GM21723 (cell line): ENCODE results near the gene CIAO3.
"Not testable (repeated sequence)": the region's sequence is repeated elsewhere in the genome, so short reads cannot be mapped to it uniquely, and the experiment has no call there.

ENCODE experiments used
- ATAC-seq: cut with Tn5 transposase; IDR thresholded peaks from one replicate; pipeline ENCODE4 v1.9.1; 2021; ENCODE audit warnings: mild to moderate bottlenecking, moderate library complexity; ENCODE audit not compliant: unreplicated experiment

The CIAO3 gene

GRCh38 chr16:760545-761343 lies 19.9 kb upstream of the CIAO3 start, which contains the start of gene MSLN:
Gene MSLN, plus strand, starts transcription at chr16:760734. Its CDS starts 1,947 bp downstream, at chr16:762681.
- no peak for ATAC-seq

DNA sequence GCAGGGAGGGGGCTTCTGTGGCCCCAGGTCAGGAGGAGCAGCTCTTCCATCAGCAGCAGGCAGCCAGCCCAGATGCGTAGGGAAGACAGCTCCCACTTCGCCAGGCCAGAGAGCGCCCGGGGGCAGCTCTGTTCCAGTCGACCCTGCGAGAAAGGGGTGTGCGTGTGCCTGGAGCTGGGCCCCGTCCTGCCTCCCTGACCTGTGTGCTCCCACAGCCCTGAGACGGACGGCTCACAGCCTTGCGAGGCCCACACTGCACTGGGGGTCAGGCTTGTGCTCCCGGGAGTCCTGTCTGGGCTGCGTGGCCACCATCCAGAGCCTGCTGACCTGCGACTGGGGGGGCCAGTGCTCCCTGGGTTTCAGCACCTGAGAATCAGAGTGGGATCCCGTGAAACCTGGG lies 19.3 kb upstream of the CIAO3 start:
- no peak for ATAC-seq

DNA sequence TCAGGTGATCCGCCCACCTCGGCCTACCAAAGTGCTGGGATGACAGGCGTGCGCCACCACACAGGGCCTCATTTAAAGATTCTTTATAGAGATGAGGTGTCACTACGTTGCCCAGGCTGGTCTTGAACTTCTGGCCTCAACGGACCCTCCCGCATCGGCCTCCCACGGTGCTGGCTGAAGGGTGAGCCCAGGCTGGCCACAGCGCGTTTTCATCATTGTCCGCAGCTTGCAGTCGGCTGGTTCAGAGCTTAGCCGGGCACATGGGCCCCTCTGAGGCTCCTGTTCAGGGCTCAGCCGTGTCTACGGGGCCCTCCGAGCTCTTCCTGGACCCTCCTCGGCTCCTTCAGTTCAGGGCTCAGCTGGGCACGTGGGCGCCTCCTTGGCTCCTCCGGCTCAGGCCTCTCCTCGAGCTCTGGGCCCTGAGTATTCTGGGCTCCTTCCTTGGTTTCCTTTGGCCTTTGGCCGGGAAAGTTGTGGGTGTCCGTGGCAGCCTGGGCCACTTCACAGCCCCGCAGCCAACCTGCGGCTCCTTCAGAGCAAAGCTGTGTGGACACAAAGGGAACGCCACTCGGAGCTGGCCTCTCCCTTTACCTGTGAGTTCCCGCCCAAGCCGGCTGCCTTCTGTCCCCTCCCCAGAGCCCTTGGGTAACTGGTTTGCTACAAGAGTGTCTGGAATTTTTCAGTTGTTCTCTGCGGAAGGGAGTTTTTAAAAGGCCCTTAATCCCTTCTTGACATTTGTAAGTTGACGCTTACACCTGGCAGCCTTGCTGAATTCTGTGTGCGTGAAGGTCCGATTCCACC lies 18.5 kb upstream of the CIAO3 start:
- ATAC-seq, result no peak

DNA sequence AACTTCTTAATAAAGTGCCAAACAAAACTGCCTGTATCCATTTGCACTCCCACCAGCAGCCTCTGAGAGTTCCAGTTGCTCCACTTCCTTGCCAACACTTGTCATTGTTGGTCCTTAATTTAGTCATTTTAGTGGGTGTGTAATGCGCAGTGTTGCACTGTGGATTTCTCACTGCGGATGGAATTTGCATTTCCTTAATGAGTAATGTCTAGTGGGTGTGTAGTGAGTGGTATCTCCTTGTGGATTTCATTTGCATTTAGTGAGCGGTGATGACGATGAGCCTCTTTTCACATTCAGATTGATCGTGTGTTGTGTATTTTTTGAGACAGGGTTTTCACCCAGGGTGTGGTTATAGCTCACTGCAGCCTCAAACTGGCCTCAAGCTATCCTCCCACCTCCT lies 15.6 kb upstream of the CIAO3 start:
- no peak for ATAC-seq

DNA sequence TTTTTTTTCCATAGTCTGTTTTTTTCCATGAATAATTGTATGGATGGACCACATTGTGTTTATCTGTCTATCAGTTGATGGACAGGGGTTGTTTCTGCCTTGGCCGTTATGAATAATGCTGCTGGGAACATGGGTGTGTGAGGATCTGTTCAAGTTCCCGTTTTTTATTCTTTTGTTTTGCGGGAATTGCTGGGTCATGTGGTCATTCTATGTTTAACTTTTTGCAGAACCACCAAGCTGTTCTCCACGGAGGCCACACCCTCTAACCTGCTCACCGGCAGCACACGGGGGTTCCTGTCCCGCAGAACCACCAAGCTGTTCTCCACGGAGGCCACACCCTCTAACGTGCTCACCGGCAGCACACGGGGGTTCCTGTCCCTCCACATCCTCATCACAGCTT lies 13.9 kb upstream of the CIAO3 start:
- no peak for ATAC-seq

DNA sequence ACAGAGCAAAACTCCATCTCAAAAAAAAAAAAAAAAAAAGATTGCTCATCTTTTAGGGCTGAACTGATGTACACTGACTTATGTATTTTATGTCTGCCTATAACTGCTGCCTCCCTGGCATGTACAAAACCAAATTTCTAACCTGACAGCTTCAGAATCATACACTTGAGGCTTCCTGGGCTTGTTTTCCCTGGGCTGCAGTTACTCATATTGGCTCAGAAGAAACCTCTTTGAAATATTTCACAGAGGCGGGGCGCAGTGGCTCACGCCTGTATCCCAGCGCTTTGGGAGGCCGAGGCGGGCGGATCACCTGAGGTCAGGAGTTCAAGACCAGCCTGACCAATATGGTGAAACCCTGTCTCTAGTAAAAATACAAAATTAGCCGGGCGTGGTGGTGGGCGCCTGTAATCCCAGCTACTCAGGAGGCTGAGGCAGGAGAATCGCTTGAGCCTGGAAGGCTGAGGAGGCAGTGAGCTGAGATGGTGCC lies 13.4 kb upstream of the CIAO3 start:
- ATAC-seq, result not testable (repeated sequence)

DNA sequence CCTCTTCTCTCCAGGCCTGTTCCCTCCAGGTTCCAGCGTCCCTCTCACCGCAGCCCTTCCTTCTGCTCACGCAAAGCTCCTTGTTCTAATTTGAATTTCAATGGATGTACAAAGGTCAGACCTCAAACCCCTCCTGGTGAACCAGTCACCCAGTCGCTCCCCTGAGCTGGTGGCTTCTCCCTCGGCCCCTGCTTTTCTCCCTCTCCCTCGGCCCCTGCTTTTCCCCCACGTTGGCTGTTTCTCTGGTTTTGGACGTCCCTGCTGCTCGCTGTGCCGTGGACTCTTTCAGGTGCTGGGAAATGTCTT lies 11.2 kb upstream of the CIAO3 start:
- no peak for ATAC-seq

DNA sequence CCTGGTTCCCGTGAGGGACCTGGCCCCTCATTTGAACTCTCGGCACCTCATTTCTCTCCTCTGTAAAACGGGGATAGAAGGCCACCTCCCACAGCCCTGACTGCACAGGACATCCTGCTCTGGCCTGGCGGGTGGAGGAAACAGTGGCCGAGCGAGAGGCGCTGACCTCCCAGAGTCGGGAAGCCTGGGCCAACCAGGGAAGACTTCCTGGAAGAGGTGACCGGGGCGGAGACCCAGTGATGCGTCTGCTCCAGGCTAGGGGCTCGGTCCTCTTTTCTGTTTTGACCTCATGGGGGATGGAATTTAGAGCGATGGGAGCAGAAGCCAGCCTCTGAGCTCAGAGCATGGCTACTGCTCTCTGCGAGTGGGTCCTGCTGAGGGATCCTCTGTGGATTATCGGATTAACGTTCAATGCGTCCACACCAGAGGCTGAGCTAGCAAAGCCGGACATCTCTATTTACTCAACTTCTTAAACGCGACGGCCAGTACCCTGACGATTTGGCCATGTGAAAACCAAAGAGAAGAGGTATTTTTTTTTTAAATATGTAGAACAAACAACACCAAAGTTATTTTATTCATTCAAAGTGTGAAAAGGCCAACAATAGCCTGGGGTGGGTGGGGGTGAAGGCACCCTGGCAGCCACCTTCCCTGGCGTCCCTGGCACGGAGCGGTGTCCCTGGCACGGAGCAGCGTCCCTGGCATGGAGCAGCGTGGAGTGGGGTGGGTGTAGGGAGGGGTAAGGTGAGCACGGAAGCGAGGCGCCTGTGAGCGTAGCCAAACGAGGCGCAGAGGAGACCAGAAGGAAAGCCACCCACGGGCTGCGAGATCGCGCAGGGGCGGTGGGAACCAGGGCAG lies 10.6 kb upstream of the CIAO3 start:
- ATAC-seq, result no peak

DNA sequence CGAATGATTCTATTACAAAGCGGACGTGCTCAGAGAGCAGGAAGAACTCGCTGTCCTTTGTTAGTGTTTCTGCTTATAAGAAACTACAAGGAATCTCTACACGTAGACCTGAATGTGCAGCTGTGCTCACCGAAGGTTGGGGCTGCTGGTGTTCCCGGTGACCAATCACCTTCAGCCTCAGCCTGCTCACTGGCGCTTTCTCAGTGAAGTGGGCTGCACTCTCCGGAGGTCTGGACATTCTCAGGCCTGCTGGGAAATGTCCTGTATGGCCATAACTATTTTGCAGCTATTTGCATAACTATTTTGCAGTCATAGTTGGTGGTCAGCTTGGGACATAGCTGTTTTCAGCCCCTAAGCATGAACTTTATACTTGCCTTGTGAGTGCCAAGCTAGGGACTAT lies 9.7 kb upstream of the CIAO3 start:
- no peak for ATAC-seq

- no peak for ATAC-seq
Measured at GRCh38 chr16:749010-749409, 8.2 kb upstream of the CIAO3 start.

DNA sequence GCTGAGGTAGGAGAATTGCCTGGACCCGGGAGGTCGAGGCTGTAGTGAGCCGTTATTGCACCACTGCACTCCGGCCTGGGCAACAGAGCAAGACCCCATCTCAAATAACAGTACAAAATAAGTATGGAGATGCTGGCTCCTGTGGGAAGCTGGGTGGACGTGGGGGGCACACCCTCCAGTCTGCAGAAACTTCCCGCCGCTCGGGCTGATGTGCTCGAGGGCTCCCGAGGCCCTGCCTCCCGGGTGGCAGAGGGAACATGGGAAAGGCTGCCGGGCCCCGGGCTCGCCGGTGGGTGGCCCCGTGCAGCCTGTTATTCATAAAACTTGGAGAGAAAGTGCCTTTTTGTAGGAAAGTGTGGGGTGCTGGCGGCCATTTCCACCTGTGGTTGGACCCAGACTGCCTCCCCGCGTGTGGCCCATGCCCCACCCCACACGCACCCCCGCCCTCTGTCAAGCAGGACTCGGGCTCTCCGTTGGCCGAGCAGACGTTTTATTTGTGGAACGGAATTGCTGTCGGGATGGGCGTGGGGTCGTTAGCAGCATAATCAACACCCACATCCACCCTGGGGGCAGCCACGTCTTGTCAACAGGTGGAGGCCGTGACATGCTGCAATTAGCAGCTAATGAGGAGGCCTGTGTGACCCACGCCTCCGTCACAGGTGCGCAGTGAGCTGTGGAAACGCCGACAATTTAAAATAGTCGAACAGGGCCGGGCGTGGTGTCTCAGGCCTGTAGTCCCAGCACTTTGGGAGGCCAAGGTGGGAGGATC lies 7.4 kb upstream of the CIAO3 start:
- ATAC-seq, result no peak

DNA sequence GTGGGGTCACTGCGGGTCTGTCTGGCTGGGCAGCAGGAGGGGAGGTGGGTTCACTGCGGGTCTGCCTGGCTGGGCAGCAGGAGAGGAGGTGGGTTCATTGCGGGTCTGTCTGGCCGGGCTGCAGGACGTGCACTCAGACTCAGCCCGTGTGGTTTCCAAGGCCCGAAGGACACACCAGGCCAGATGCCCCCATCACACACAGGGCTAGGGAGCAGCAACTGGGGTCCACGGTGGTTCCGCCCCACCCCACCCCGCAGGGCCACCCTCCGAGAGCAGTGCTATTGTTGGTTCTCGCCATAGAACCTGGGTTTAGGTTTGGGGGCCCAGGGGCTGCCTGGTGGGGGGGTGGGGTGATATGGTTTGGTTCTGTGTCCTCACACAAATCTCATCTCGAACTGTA lies 5.8 kb upstream of the CIAO3 start:
- no peak for ATAC-seq

DNA sequence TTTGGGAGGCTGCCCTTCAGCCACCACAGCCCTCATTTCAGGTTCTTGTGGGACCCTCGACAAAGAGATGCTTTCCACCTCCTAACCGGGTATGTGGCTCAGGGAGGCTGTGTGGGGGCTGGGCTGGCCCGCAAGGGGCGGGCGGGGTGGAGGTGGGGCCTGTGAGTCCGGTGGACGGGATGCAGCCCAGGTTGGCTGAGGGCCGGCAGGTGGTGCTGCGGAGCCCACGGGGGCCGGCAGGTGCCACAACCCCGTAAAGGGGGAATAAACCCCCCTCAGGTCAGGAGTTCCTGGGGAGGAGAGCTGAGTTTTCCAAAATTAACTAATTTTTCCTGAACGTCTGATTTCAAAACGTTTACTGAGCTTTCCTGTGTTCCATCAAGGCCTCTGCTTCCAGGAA lies 4.9 kb upstream of the CIAO3 start:
- ATAC-seq, result no peak

DNA sequence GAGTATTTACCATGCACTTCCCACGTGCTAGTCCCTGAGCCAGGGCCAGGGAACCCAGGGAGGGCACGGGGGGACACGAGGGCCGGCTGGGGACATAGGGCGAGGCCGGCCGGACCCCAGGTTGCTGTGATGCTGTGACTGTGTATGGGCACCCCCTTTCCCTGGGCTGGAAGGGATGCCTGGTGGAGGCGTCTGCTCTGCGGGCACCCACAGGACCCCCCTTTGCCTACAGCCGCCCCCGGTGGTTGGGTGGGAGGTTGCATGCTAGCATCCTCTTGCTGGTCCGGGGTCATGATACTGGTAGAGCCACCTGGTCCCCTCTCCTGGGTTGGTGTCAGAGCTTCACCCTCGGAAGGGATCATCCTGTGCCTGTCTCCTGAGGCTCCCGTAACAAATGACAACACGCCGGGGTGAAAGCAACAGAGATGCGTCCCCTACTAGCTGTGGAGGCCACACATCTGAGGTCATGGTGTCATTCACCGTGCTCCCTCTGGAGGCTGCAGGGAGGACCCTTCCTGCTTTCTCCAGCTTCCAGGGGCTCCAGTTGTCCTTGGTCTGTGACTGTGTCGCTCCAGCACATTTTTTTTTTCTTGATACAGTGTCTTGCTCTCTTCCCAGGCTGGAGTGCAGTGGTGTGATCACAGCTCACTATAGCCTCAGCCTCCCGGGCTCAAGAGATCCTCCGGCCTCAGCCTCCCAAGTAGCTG lies 3.1 kb upstream of the CIAO3 start:
- ATAC-seq, result no peak

- ATAC-seq, result not testable (repeated sequence)
Measured at GRCh38 chr16:742894-743293, 2.1 kb upstream of the CIAO3 start.

- no peak for ATAC-seq
Measured at GRCh38 chr16:741986-742629, 1.3 kb upstream of the CIAO3 start.

GRCh38 chr16:740459-740763 lies 386 bp downstream of the CIAO3 start:
- no peak for ATAC-seq

- ATAC-seq, result no peak
Measured at GRCh38 chr16:739560-740458, 988 bp downstream of the CIAO3 start.
